Lung (tissue), 12 donors: Measurements from ENCODE around the gene LSG1. TPM values are rescaled to one million over a fixed set of nuclear protein-coding genes. Genes with fewer than 3 reads are reported as not detected.

Experiments used
- ATAC-seq: fragments of 200-7000 bp; cut with Tn5 transposase; one replicate; pipeline ENCODE4 v1.9.1; 2020; ENCODE audit warnings: moderate number of reproducible peaks; ENCODE audit not compliant: insufficient read depth, low FRiP score
- DNase-seq, 3 donors: peaks; one replicate each; pipeline ENCODE4 v3.0.0-alpha.2; 2013 to 2017
- H3K27ac ChIP-seq, 2 donors: one replicate each; pipeline ENCODE4 v1.5.1; 2013; ENCODE audit warnings: mild to moderate bottlenecking in 2 of 2, moderate library complexity in 2 of 2, control low read depth in 1 of 2, inconsistent platforms in 1 of 2, low read depth in 1 of 2, low read length in 1 of 2
- H3K27me3 ChIP-seq, 3 donors: one replicate each; pipeline ENCODE4 v1.5.1; 2013; ENCODE audit warnings: low read length in 2 of 3; ENCODE audit not compliant: control insufficient read depth in 3 of 3, insufficient read depth in 3 of 3
- H3K36me3 ChIP-seq, 4 donors: one replicate each; pipeline ENCODE4 v1.5.1; 2013; ENCODE audit warnings: low read length in 4 of 4, mild to moderate bottlenecking in 1 of 4, moderate library complexity in 1 of 4; ENCODE audit not compliant: control insufficient read depth in 4 of 4, insufficient read depth in 4 of 4
- H3K4me1 ChIP-seq, 5 donors: one replicate each; pipeline ENCODE4 v1.5.1; 2013; ENCODE audit warnings: low read length in 5 of 5, mild to moderate bottlenecking in 2 of 5, moderate library complexity in 1 of 5; ENCODE audit not compliant: control insufficient read depth in 5 of 5, insufficient read depth in 5 of 5
- H3K4me3 ChIP-seq: one replicate; pipeline ENCODE4 v1.5.1; 2013; ENCODE audit warnings: mild to moderate bottlenecking, control low read depth, moderate library complexity
- H3K9ac ChIP-seq, 2 donors: one replicate each; pipeline ENCODE4 v1.5.1; 2013; ENCODE audit warnings: low read length in 2 of 2, control low read depth in 1 of 2; ENCODE audit not compliant: insufficient read depth in 1 of 2
- H3K9me3 ChIP-seq, 4 donors: one replicate each; pipeline ENCODE4 v1.5.1; 2013; ENCODE audit warnings: low read length in 3 of 4, mild to moderate bottlenecking in 1 of 4, moderate library complexity in 1 of 4; ENCODE audit not compliant: control insufficient read depth in 4 of 4, insufficient read depth in 3 of 4
- CTCF ChIP-seq: IDR thresholded peaks from 2 replicates; pipeline ENCODE4 v1.5.1; 2012; ENCODE audit warnings: mild to moderate bottlenecking; ENCODE audit errors: control extremely low read depth, extremely low read depth
- WGBS, 2 donors: extraction: QIAGEN DNeasy Blood & Tissue Kit; methylation state at CpG; one replicate each; pipeline ENCODE4 v1.1.7; 2013; 5-methylcytosine and 5-hydroxymethylcytosine counted together
- polyA plus RNA-seq, 2 donors: library from polyadenylated mRNA; stranded (reverse); fragments of 200-250 nt; gene quantifications; one replicate each; pipeline ENCODE4 v1.2.1, GENCODE V29; 2013
- total RNA-seq, 2 donors: library from RNA; depleted of rRNA in 1 of 2; stranded (reverse); fragments of >200 nt in 1 of 2; gene quantifications; one replicate each; pipeline ENCODE4 v1.2.1, GENCODE V29; 2014 to 2021
- donor health status: control.
- donor health status: control.
- donor health status: Bipolar disorder and iron deficiency.
- donor health status: healthy.
- donor health status: DM: yes; HTN: yes; CAD: no.

LSG1 gene
- total and polyA plus RNA-seq, 4 donors, result 19.4 to 37.4 (median 24.5) TPM

GRCh38 chr3:194676471-194676870, 4.5 kb upstream of the LSG1 start:
- WGBS, 2 donors, result 82 to 91% methylated on average over 1 of the region's 1 CpG
- H3K27me3 ChIP-seq, result peaks cover 0 to 4% (median 0%) of the 10 kb centered on the region in 3 donors
- no peaks in the 10 kb centered on the region for H3K9me3 ChIP-seq
- H3K4me3 ChIP-seq, result no peak overlapping the region
- TF ChIP-seq CTCF, result no peak
- H3K4me1 ChIP-seq, result peaks cover 0 to 5% (median 0%) of the 10 kb centered on the region in 5 donors
- DNase-seq (no peak), ATAC-seq (no peak)
- H3K9ac ChIP-seq, result no peak overlapping the region
- H3K36me3 ChIP-seq, result no peaks in the 10 kb centered on the region
- no peak overlapping the region for H3K27ac ChIP-seq

GRCh38 chr3:194675680-194676079, 3.7 kb upstream of the LSG1 start:
- DNase-seq, result no peak
- no peaks in the 10 kb centered on the region for H3K36me3 ChIP-seq
- peaks cover 2 to 13% (median 7%) of the 10 kb centered on the region in 5 donors for H3K4me1 ChIP-seq
- WGBS, 2 donors, result 41 to 84% methylated on average over 4 of the region's 4 CpGs
- H3K27ac ChIP-seq, result no peak overlapping the region
- no peak overlapping the region for H3K9ac ChIP-seq
- H3K4me3 ChIP-seq, result no peak overlapping the region
- H3K9me3 ChIP-seq, result no peaks in the 10 kb centered on the region
- ATAC-seq, result no peak
- TF ChIP-seq CTCF, result no peak
- peaks cover 0 to 4% (median 0%) of the 10 kb centered on the region in 3 donors for H3K27me3 ChIP-seq

GRCh38 chr3:194675081-194675640, 3.2 kb upstream of the LSG1 start:
- Histone ChIP-seq H3K4me3 (no peak overlapping the region), H3K9ac (no peak overlapping the region), H3K9me3 (no peaks in the 10 kb centered on the region), H3K27me3 (peaks cover 0 to 4% (median 0%) of the 10 kb centered on the region in 3 donors), H3K36me3 (no peaks in the 10 kb centered on the region), H3K27ac (no peak overlapping the region), H3K4me1 (peaks cover 3 to 14% (median 7%) of the 10 kb centered on the region in 5 donors)
- ATAC-seq, result no peak
- no peak for TF ChIP-seq CTCF
- 57 to 68% methylated on average over 12 of the region's 12 CpGs for WGBS, 2 donors
- no peak for DNase-seq

- peaks cover 0 to 5% (median under 1%) of the 10 kb centered on the region in 4 donors for H3K36me3 ChIP-seq
- 82 to 91% methylated on average over 3 of the region's 3 CpGs for WGBS, 2 donors
- ATAC-seq (no peak), DNase-seq (no peak)
- no peak overlapping the region for H3K27ac ChIP-seq
- no peak for TF ChIP-seq CTCF
- peaks cover 3 to 14% (median 7%) of the 10 kb centered on the region in 5 donors for H3K4me1 ChIP-seq
- no peak overlapping the region for H3K9ac ChIP-seq
- H3K4me3 ChIP-seq, result no peak overlapping the region
- H3K27me3 ChIP-seq, result peaks cover 0 to 4% (median 0%) of the 10 kb centered on the region in 3 donors
- no peaks in the 10 kb centered on the region for H3K9me3 ChIP-seq
Measured at GRCh38 chr3:194673761-194674160, 1.8 kb upstream of the LSG1 start.
